Measurements from ENCODE around the gene FBXW11. TPM values are rescaled to one million over a fixed set of nuclear protein-coding genes. Genes with fewer than 3 reads are reported as not detected.
"Not testable (repeated sequence)": the region's sequence is repeated elsewhere in the genome, so short reads cannot be mapped to it uniquely, and the experiment has no call there.

Gene FBXW11
- total RNA-seq, 2 experiments from 2014 or later, result 60.5 to 61.2 TPM

- ChIA-PET POLR2A (no interaction called here), CTCF (no interaction called here)
These were observed 106.6 kb downstream of the FBXW11 start for GRCh38 chr5:171899792-171900191.

GRCh38 chr5:171898879-171899278 is 107.6 kb downstream of the FBXW11 start:
- ChIA-PET POLR2A (no interaction called here), CTCF (interaction anchor here (0.6 kb wide), 1 partner anchor 293 kb away, joined by 3 read pairs; no protein-coding TSS in a partner anchor)

- POLR2A ChIA-PET, result no interaction called here
- CTCF ChIA-PET, result no interaction called here
These were observed 108.1 kb downstream of the FBXW11 start for GRCh38 chr5:171898386-171898785.

- ChIA-PET CTCF (no interaction called here), POLR2A (no interaction called here)
These were observed 109.2 kb downstream of the FBXW11 start for GRCh38 chr5:171897231-171897630.

GRCh38 chr5:171895081-171895480 is 111.4 kb downstream of the FBXW11 start:
- ChIA-PET POLR2A (no interaction called here), CTCF (interaction anchor here (0.9 kb wide), 1 partner anchor 39 kb away, joined by 3 read pairs; no protein-coding TSS in a partner anchor)

GRCh38 chr5:171893290-171893886 is 113.0 kb downstream of the FBXW11 start:
- POLR2A ChIA-PET, result no interaction called here
- CTCF ChIA-PET, result interaction anchor here (0.6 to 0.9 kb wide), 2 partner anchors 13 to 158 kb away, joined by 3 to 6 read pairs; no protein-coding TSS in a partner anchor

- CTCF ChIA-PET, result no interaction called here
- POLR2A ChIA-PET, result no interaction called here
These were observed 114.8 kb downstream of the FBXW11 start for GRCh38 chr5:171891595-171891994.

- ChIA-PET CTCF (no interaction called here), POLR2A (no interaction called here)
These were observed 115.3 kb downstream of the FBXW11 start for GRCh38 chr5:171891150-171891549.

GRCh38 chr5:171888051-171888481 is 118.4 kb downstream of the FBXW11 start:
- CTCF ChIA-PET, result interaction anchor here (0.5 kb wide), 1 partner anchor 416 kb away, joined by 5 read pairs; no protein-coding TSS in a partner anchor
- POLR2A ChIA-PET, result no interaction called here

- CTCF ChIA-PET, POLR2A ChIA-PET: not testable (repeated sequence)
These were observed 120.4 kb downstream of the FBXW11 start for GRCh38 chr5:171886037-171886436.

GRCh38 chr5:171882118-171882517 is 124.3 kb downstream of the FBXW11 start:
- CTCF ChIA-PET, result no interaction called here

GRCh38 chr5:171874234-171874633 is 132.2 kb downstream of the FBXW11 start:
- CTCF ChIA-PET, result interaction anchor here (0.7 kb wide), 1 partner anchor 378 kb away, joined by 3 read pairs; no protein-coding TSS in a partner anchor
- POLR2A ChIA-PET, result no interaction called here

More at GRCh38 chr5:171882118-171882517, 124.3 kb downstream of the FBXW11 start:
- POLR2A ChIA-PET, result no interaction called here

GRCh38 chr5:171872666-171873065 is 133.8 kb downstream of the FBXW11 start:
- ChIA-PET CTCF (interaction anchor here (0.6 kb wide), 1 partner anchor 187 kb away, joined by 4 read pairs; no protein-coding TSS in a partner anchor), POLR2A (no interaction called here)

- ChIA-PET POLR2A (no interaction called here), CTCF (interaction anchor here (0.5 to 1.3 kb wide), 3 partner anchors 35 to 188 kb away, joined by 3 to 6 read pairs (median 3); no protein-coding TSS in a partner anchor)
These were observed 134.7 kb downstream of the FBXW11 start for GRCh38 chr5:171871711-171872110.

GRCh38 chr5:171869956-171870355 is 136.5 kb downstream of the FBXW11 start:
- POLR2A ChIA-PET, result no interaction called here
- CTCF ChIA-PET, result no interaction called here

- CTCF ChIA-PET, result no interaction called here
- POLR2A ChIA-PET, result no interaction called here
These were observed 138.2 kb downstream of the FBXW11 start for GRCh38 chr5:171868236-171868635.

- ChIA-PET POLR2A (no interaction called here), CTCF (no interaction called here)
These were observed 138.7 kb downstream of the FBXW11 start for GRCh38 chr5:171867786-171868185.

- POLR2A ChIA-PET, result no interaction called here
- CTCF ChIA-PET, result interaction anchor here (0.6 to 0.7 kb wide), 2 partner anchors 236 to 280 kb away, joined by 3 to 5 read pairs; no protein-coding TSS in a partner anchor
These were observed 141.0 kb downstream of the FBXW11 start for GRCh38 chr5:171865471-171865870.

GRCh38 chr5:171863935-171864334 is 142.5 kb downstream of the FBXW11 start:
- CTCF ChIA-PET, result no interaction called here
- POLR2A ChIA-PET, result no interaction called here

- ChIA-PET POLR2A (interaction anchor here (0.5 kb wide), 1 partner anchor 125 kb away, joined by 3 read pairs; no protein-coding TSS in a partner anchor), CTCF (no interaction called here)
These were observed 143.8 kb downstream of the FBXW11 start for GRCh38 chr5:171862624-171863023.

GRCh38 chr5:171861381-171861780 is 145.1 kb downstream of the FBXW11 start:
- ChIA-PET CTCF (no interaction called here), POLR2A (no interaction called here)

GRCh38 chr5:171858303-171858702 is 148.1 kb downstream of the FBXW11 start:
- POLR2A ChIA-PET, result no interaction called here

More at GRCh38 chr5:171858303-171858702, 148.1 kb downstream of the FBXW11 start:
- CTCF ChIA-PET, result interaction anchor here (0.7 to 1.2 kb wide), 2 partner anchors 103 to 437 kb away, joined by 4 read pairs; no protein-coding TSS in a partner anchor

Measured in activated CD8-positive, alpha-beta memory T cell treated with anti-CD3 and anti-CD28 coated beads for 36 hours (primary cell).